Midbrain (tissue), 1 donor: ENCODE measurements around the gene FBXO31.
"Not testable (repeated sequence)": the region's sequence is repeated elsewhere in the genome, so short reads cannot be mapped to it uniquely, and the experiment has no call there.

Experiments
- DNase-seq: peaks from one replicate; lab custom pipeline; 2025; lab: John Stamatoyannopoulos, UW

Gene FBXO31

GRCh38 chr16:87384875-87385167 is 1.2 kb upstream of the FBXO31 start:
- not testable (repeated sequence) for DNase-seq

- peak; percentile 86 for DNase-seq
These were observed 742 bp upstream of the FBXO31 start for GRCh38 chr16:87384162-87384874.

DNA sequence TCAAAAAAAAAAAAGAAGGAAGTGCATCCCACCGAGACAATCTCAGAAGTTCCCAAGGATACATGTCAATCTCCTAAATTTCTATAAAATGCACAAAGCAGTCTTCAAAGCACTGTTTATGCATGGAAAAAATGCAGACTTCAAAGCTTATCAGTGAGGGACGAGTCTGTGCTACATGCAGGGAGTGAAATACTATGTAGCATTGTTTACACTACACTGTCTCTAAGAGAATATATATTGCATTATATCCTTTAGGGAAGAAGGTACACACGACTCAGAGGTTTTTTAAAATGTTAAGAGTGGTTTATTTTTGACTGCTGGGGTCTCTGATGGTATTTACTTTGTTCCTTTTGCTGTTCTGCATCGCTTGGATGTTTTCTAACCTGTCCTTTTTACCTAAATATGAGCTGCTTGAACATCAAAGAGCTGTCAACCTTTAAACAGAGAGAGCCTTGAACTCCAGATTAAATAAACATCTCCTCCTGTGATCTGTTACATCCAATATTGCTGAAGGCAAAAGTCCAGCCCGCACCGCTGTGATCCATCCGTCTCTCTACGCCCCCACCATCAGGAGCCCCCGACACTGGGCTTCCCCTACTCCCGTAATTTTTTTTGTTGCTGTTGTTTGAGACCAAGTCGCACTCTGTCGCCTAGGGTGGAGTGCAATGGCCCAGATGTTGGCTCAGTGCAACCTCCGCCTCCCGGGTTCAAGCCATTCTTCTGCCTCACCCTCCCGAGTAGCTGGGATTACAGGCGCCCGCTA is 1.4 kb downstream of the FBXO31 start:
- no peak for DNase-seq

DNA sequence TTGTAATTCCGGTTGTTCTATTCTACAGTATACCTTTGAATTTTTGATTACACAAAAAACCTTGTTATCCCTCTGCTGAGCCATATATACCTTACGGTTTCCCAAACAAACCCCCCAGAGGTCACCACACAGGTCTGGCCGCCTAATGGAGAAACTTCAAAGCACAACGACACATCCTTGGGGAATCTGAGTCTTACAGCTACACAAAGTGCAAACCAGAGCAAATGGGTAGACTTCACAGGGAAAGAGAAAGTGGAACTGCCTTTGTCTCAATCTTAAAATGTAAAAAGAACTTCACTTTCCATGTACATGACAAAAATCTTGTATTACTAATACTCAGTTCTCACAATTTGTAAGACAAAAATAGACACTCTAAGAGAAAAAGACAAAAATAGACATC is 2.7 kb downstream of the FBXO31 start:
- no peak for DNase-seq

- no peak for DNase-seq
These were observed 3.2 kb downstream of the FBXO31 start for GRCh38 chr16:87380403-87380802.

DNA sequence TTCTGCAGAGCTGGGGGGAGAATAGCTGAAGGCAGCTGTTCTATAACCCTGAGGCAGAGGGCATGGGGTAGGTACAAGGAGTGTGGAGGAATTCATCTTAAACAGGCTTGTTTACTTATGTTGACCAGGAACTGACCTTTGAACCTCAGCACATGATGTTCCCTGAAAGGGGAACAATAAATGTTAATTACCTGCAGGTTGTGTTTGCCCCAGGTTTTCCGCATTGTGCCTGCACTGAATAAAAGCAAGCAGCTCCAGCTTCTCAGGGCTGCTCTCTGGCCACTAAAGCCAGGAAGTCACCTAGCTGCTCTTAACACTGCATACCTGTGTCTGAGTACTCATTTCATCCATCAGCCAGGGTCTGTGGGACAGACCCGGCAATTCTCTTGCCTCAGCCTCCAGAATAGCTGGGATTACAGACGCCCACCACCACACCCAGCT is 4.2 kb downstream of the FBXO31 start:
- not testable (repeated sequence) for DNase-seq

DNA sequence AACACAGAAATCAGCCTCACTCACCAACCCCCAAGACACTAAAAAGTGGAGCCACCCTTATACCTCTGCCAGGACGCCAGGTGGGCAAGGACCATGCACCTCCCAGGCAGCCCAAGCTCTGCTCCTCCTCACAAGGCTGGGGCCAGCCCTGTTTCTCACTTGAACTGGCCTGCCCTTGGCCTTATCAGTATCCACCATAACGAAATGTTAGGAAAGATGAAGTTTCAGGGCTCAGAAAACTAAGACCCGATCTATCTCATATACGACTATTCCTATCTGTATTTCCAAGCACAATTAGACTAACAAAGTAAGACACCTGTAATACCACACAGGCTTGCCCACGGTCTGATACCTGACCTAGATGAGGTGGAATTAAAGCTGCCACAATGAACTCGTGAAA is 6.9 kb downstream of the FBXO31 start:
- DNase-seq, result no peak

DNA sequence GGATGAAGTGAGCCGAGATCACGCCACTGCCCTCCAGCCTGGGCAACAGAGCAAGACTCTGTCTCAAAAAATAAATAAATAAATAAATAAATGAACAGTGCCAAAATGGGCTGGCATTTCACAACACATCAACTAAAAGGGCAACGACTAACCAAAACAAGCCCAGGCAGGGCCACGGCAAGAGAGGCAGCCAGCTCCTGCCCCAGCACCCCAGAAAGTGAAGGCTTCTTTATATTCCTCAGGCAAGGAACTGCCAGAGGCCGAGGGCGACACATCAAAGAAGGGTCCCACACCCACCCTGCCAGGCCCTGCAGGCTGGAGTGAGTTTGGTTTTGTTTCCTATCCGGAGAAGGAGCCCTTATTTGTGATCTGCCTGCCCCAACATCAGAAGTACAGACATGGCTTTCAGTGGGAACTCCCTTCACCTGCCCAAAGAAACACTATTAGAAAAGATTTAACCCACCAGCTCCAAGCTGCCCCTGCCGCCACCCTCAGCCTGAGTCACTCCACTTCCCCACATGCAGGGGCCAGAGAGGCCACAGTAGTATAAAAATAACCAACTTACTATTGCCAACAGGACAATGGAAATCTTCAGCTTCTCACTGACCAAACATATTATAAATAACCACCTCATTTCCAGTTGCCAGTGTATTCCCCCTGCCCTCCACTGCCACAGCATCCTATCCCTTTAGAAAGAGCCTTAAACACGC is 8.0 kb downstream of the FBXO31 start:
- no peak for DNase-seq

- DNase-seq, result no peak
These were observed 9.3 kb downstream of the FBXO31 start for GRCh38 chr16:87374313-87374712.

GRCh38 chr16:87372305-87372704 is 11.3 kb downstream of the FBXO31 start:
- DNase-seq, result no peak

DNA sequence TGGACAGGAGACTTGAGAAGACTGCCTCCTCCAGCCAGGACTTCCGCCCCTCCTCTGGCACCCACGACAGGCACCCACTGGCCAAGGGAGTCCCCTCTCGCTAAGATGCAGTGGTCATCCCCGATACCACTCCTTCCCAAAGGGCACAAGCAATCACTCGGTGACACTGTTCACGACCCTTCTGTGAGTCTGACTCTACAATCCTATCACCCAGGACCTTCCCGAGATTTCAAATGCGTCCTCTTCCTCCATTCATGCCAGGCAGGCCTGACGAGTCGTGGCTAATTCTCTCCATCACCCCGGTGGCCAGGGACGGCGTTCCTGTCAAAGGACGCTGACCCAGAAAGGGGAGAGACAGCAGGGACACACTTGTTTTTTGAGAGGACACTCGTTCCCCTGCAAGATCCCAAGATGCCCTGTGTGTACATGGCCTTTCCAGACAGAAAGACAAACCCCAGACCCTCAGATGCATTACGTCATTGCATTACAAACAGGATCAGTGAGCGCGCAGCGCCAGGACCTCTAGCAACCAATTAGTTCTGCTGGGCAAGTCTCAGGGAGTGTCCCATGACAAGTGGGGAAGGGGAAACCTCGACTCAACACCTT is 12.2 kb downstream of the FBXO31 start:
- no peak for DNase-seq

- no peak for DNase-seq
These were observed 13.5 kb downstream of the FBXO31 start for GRCh38 chr16:87369796-87370719.

DNA sequence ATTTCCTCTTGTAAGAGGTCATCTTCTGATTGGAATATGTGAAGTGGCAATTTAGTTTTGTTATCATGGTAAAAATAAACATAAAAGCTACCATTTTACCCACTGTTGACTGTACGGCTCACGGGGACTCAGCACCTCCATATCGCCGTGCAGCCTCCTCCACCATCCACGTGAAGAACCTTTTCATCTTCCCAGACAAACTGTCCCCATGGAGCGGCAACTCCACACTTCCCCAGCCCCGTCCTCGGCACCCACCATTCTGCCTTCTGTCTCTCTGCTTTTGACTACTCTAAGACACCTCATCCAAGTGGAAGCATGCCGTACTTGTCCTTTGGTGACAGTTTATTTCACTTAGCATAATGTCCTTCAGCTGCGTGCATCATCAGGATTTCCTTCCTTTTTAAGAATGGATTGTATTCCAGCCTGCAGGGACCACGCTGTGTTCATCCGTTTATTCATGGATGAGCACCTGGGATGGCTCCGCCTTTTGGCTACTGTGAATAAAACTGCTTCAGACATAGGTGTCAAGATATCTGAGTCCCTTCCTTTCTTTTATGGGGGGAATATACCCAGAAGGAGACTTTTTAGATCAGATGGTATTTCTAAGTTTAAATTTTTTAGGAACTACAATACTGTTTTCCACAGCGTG is 14.3 kb downstream of the FBXO31 start:
- no peak for DNase-seq

DNA sequence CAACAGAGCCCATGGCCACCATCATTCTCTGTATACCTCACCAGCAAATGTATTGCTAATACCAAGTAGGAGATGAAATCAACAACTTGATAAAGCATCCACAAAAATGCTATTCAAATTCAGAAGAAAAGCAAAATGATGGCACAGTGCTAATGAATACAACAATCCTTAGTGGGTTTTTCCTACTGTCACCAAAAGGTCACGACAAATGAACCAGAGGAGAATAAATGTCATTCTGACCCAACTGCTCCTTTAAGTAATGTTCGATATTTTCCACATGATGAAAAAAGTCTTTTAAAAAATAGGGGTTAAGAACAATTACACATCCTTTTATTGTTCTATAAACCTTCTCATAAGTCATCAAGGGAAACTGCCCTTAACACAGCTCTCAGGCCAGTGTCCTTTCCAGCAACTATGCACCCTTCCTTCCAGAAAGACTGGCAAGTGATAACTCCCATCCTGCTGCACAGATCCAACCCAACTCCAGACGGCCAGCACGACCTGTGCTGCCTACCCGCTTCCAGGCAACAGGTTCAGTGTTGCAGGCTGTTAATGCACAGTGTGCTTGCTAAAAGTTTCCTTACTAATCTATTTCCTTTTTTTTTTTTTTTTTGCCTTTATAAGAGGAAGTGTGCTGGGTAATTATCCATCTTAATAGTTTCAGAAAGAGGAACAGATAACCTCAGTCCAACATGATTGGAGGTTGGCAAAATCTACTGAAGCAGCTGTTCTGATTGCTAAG is 15.4 kb downstream of the FBXO31 start:
- DNase-seq, result no peak

GRCh38 chr16:87367529-87367928 is 16.0 kb downstream of the FBXO31 start:
- no peak for DNase-seq

GRCh38 chr16:87366930-87367329 is 16.6 kb downstream of the FBXO31 start:
- no peak for DNase-seq

DNA sequence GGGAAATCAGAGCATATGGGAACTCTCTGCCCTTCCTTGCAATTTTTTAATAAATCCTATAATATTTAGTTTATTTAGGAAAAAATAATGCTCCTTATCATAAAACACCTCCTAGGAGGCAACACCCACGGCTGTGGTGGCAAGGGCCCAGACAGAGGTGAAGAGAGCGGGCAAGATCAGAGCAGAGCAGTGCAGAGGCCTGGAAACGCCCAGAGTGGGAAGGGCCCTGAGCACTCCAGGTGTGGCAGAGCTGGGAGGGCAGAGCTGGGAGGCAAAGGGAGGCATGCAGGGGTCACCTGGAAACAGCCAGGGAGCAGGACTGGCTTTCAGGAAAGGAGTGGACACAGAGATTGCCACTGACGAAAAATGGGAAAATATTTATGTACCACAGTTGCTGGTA is 17.3 kb downstream of the FBXO31 start:
- DNase-seq, result no peak

- no peak for DNase-seq
These were observed 18.4 kb downstream of the FBXO31 start for GRCh38 chr16:87365021-87365713.

DNA sequence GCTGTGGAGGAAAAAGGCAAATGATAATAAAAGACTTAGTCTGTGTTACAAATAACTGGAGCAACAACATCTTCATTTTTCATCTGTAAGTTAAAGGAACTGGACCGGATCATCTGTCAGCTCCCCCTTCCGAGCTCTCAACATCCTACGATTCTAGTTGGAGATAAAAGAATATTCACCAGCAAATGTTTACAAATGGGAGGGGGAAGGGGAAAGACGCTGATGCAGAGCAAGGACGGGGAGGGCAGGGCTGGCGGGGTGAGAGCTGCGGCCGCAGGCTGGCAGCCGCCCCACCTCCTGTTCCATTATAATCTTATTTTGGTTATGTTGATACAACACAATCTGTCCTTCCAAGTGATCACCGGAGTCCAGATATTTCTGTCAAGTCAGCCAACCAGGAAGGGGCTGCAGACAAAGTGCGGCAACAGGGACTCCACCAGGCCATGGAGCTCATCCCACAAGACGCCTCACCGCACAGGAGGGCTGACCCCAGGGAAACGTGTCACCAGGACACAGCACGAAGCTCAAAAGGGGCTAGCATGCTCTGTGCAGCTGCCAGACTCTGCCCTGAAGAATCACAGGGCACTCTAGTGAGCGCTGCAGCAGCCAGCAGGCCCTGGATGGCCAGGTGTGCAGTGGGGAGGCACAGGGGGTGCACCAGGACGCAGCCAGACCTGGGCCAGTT is 19.7 kb downstream of the FBXO31 start:
- no peak for DNase-seq
